HL-60 (cell line): Measurements from ENCODE around the gene ALOX12B.

Experiments used
- DNase-seq, 2 experiments: peaks; one replicate each; pipeline ENCODE4 v3.0.0-alpha.2; 2010 to 2020; ENCODE audit warnings: low read depth in 1 of 2, low spot score in 1 of 2
- H3K27ac ChIP-seq: fragments of 250-450 bp; sonication (Bioruptor Pico); replicated peaks from 2 replicates; pipeline ENCODE4 v1.5.1; 2020; ENCODE audit warnings: mild to moderate bottlenecking, moderate library complexity
- H3K27me3 ChIP-seq: fragments of 250-450 bp; sonication (Bioruptor Pico); 2 replicates; pipeline ENCODE4 v1.5.1; 2021; ENCODE audit warnings: mild to moderate bottlenecking, moderate library complexity; ENCODE audit not compliant: insufficient read depth, poor library complexity, severe bottlenecking
- H3K4me3 ChIP-seq: replicated peaks from 2 replicates; pipeline ENCODE4 v1.5.1; 2011; ENCODE audit warnings: mild to moderate bottlenecking, control low read depth, low read length; ENCODE audit not compliant: insufficient read depth
- CTCF ChIP-seq: IDR thresholded peaks from one replicate; pipeline ENCODE4 v1.5.1; 2011; ENCODE audit warnings: low read length, control low read depth, inconsistent platforms; ENCODE audit not compliant: insufficient read depth
- GABPA ChIP-seq: IDR thresholded peaks from 2 replicates; pipeline ENCODE4 v1.6.1; 2012; ENCODE audit warnings: low read depth
- POLR2AphosphoS5 ChIP-seq: IDR thresholded peaks from 2 replicates; pipeline ENCODE4 v1.6.1; 2012; ENCODE audit warnings: low read depth
- REST ChIP-seq: IDR thresholded peaks from 2 replicates; pipeline ENCODE4 v1.6.1; 2012; ENCODE audit warnings: low read depth; ENCODE audit not compliant: insufficient replicate concordance
- SPI1 ChIP-seq: IDR thresholded peaks from 2 replicates; pipeline ENCODE4 v1.6.1; 2012; ENCODE audit warnings: low read depth, mild to moderate bottlenecking, borderline replicate concordance

The ALOX12B gene

DNA sequence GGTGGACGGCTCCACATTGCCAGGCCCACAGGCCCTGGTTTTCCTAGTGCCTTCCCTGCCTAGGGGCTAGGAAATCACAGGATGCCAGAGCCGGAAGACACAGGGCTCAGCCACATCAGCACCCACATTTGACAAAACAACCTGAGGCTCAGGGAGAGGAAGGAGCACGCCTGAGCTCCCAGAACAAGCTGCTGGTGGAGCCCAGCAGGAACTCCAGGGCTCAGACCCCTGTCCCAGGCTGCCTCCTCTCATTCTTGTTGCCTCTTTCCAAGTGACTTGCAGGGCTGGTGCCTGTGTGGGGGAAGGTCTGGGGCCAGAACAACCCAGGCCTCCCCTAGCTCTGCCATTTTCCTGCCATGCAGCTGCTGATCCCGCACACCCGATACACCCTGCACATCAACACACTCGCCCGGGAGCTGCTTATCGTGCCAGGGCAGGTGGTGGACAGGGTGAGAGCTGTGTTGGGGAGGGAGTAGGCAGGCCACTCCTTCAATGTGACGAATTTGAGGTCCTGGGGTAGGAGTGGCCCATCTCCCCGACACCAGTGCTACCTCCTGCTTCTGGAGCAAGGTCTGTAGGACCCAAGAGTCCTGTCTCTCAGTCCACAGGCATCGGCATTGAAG lies 41.1 kb downstream of the ALOX12B start:
- no peak overlapping the region for H3K27ac ChIP-seq
- no peak for TF ChIP-seq GABPA
- no peak for TF ChIP-seq CTCF
- no peaks in the 10 kb centered on the region for H3K27me3 ChIP-seq
- no peak overlapping the region for H3K4me3 ChIP-seq
- no peak for DNase-seq

DNA sequence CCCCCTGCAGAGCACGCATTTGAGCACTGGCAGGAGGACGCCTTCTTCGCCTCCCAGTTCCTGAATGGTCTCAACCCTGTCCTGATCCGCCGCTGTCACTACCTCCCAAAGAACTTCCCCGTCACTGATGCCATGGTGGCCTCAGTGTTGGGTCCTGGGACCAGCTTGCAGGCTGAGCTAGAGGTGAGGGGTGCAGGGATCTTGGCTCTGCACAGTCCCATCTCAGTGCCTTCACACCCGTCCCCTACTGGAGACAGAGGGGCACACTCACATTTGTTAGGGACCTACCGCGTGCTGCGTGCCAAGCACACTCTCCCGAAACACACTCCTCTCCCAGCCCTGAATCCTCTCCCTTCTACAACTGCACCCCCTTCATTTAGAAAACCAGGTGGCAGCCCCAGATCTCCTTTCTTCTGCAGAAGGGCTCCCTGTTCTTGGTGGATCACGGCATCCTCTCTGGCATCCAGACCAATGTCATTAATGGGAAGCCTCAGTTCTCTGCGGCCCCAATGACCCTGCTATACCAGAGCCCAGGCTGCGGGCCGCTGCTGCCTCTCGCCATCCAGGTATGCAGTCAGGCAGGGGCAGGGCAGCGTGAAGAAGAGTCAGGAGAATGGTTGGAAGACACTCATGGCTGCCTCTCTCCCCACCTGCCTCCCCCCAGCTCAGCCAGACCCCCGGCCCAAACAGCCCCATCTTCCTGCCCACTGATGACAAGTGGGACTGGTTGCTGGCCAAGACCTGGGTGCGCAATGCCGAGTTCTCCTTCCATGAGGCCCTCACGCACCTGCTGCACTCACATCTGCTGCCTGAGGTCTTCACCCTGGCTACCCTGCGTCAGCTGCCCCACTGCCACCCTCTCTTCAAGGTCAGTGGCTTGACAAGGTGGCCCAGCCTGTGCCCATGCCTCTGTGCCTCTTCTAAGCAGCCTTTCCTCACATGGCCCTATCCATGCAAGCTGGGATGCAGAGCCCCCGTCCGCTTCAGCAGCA lies 42.4 kb downstream of the ALOX12B start:
- no peak for DNase-seq
- TF ChIP-seq REST: no peak
- TF ChIP-seq SPI1: no peak
- TF ChIP-seq POLR2AphosphoS5: no peak
- TF ChIP-seq GABPA: no peak
- TF ChIP-seq CTCF: no peak
- H3K4me3 ChIP-seq: no peak overlapping the region
- H3K27me3 ChIP-seq: no peaks in the 10 kb centered on the region
- H3K27ac ChIP-seq: no peak overlapping the region

- no peak for TF ChIP-seq REST
- no peak for DNase-seq
These were observed 45.5 kb downstream of the ALOX12B start for GRCh38 chr17:8041979-8042378.

GRCh38 chr17:8041249-8041928 lies 46.1 kb downstream of the ALOX12B start:
- peak; percentile 57 to 74 for DNase-seq
- TF ChIP-seq CTCF (peak; percentile 2), POLR2AphosphoS5 (no peak), GABPA (no peak), REST (no peak), SPI1 (no peak)
- no peak overlapping the region for H3K27ac ChIP-seq
- no peaks in the 10 kb centered on the region for H3K27me3 ChIP-seq
- H3K4me3 ChIP-seq: no peak overlapping the region

More at GRCh38 chr17:8041979-8042378, 45.5 kb downstream of the ALOX12B start:
- H3K4me3 ChIP-seq: no peak overlapping the region
- H3K27ac ChIP-seq: no peak overlapping the region
- no peaks in the 10 kb centered on the region for H3K27me3 ChIP-seq
